HG03175 (cell line): ENCODE results near the gene TCF15.
A peak's percentile ranks its signal among the peaks of the same experiment; 100 is the strongest.

ENCODE experiments used
- ATAC-seq: cut with Tn5 transposase; IDR thresholded peaks from one replicate; pipeline ENCODE4 v1.9.1; 2021; ENCODE audit warnings: mild to moderate bottlenecking, moderate library complexity; ENCODE audit not compliant: unreplicated experiment

TCF15 gene

GRCh38 chr20:610130-611046 is at the start of gene TCF15:
TSS of gene TCF15 (minus strand) at chr20:610309. CDS start at chr20:610237, 72 bp downstream.
- no peak for ATAC-seq

- no peak for ATAC-seq
Observed at GRCh38 chr20:658731-659291, 48.7 kb upstream of the TCF15 start.

DNA sequence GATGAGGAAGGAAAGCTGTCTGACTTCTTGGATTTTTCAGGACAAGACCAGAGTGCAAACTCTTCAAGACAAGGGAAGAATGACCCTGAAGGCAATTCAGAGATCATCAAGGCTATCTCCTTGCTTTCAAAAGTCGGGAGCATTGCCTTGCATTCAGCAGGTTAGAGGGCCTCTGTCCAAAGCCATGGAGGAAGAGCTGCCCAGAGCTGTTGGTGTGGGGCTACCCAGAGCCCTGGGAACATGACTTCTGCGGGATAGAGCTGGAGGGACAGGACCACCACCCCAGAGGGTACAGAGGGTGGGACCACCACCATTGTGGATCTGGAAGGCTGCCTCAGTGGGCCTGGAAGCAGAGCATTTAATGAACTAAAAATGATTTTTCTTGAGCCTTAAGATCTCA is 48.1 kb upstream of the TCF15 start:
- ATAC-seq = no peak

GRCh38 chr20:655726-656624 is 45.9 kb upstream of the TCF15 start:
- ATAC-seq = no peak

GRCh38 chr20:654417-654750 is 44.3 kb upstream of the TCF15 start:
- no peak for ATAC-seq

DNA sequence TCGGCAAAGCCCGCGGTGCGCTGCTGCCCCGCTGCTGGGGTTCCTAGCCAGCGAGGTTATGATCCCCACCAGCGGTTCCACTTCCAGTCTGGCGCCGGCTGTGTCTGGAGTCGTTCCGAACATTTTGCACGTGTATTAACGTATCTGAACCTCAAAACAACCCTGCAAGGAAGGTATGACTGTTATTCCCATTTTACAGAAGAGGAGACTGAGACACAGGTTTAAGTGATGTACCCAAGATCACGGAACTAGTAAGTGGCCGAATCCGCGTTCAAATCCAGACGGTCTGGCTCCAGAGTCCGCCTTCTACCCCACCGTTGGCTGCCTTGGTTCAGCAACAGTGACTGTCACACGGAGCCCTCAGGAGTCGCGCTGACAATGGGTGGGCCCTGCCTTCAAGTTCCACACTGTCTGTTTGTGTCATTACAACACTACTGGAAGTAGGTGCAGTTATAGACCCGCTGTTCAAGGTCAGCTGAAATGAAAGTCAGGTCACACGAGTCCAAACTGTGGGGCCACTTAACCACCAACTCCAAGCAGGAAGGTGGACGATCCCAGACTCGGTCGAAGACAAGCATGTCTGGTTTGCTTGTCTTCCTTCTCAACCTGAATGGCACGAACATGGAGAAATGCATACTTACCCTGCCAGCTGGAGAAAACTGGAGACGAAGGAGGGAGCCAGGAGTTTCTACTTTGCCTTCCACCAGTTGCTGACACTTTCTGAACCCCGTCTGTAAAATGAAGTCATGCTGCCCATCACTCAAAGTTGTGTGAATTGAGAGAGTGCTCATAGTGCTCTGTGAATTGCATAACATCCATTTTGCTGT is 43.7 kb upstream of the TCF15 start:
- ATAC-seq = no peak

DNA sequence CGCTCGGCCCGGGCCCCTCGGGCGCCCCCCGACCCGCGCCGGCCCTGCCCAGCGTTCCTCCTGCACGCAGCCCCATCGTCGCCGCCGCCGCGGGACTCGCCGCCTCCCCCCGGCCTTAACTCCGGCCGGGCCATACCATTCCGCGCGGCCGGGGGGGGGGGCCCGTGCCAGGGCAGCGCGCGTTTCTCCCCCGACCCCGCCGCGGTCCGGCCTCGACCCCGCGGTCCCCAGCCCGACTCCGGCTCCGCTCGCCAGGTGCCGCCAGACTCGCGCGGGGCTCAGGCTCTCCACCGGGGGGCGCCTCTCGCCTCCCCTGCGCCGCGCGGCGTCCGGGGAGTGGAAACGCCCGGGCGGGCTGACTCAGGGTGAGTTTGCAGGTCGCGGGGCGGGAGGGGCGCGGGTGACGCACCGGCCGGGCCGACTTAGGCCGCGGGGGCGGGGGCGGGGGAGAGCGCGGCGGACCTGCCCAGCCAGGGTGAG is 43.0 kb upstream of the TCF15 start, which contains the start of gene SRXN1:
Gene SRXN1, minus strand, starts transcription at position 91 of the 480 bp plus-strand sequence. Its CDS starts 15 bp downstream, at position 76.
- peak; percentile 85 for ATAC-seq

DNA sequence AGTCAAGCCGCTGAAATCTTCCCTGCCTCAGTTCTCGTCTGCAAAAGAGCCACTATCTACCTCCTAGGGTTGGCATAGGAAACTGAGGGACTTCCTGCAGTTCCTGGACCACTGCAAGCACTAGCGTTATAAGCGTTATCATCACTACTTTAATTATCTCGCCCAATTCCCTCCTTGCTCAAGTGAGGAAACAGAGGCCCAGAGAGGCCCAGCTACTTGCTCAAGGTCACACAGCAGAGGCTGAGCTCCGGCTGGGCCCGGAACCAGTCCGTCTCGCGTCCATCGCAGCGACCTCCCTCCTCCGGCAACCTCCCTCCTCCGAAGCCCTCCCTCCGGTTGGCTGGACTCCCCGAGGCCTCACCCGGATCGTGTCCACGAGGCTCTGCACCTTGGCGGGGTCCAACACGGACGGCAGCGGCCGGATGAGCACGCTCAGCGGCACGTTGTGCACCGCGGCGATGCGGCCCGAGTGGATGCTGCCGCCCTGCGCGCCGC is 42.6 kb upstream of the TCF15 start:
- no peak for ATAC-seq

GRCh38 chr20:651713-652614 is 41.9 kb upstream of the TCF15 start:
- ATAC-seq = no peak

DNA sequence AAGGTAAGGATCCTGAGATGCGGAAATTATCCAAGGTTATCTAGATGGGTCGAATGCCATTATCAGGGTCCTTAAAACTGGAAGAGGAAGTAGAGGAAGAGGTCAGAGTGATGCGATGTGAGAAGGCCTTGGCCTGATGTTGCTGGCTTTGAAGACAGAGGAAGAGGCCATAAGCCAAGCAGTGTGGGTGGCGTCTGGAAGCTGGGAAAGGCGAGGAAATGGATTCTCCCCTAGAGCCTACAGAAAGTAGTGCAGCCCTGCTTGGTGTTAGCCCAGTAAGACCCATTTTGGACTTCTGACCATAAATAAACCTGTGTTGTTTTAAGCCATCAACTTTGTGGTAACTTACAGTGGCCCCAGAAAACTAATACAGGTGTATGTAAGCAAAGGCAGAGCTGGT is 40.8 kb upstream of the TCF15 start:
- no peak for ATAC-seq

DNA sequence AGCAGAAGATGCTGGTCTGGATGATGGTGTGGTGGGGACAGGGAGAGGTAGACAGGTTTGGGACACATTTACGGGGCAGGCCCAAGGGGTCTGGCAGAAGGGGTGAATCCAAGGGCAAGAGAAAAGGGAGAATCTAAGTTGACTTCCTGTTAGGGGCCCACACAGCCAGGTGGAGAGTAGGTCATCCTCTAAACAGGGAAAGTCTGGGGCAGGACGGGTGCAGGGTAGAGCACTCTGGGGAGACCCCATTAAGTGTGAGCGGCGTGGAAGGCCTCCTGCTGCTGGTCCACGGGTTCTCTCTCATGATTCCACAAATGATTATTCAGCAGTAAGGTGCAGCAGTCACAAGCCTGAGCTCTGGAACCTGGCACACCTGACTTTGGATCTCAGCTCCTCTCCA is 40.2 kb upstream of the TCF15 start:
- ATAC-seq = no peak

GRCh38 chr20:647479-648019 is 37.4 kb upstream of the TCF15 start:
- ATAC-seq = no peak

GRCh38 chr20:646868-647233 is 36.7 kb upstream of the TCF15 start:
- no peak for ATAC-seq

- ATAC-seq = no peak
Observed at GRCh38 chr20:646107-646867, 36.2 kb upstream of the TCF15 start.

GRCh38 chr20:645318-646106 is 35.4 kb upstream of the TCF15 start:
- peak; percentile 78 for ATAC-seq

DNA sequence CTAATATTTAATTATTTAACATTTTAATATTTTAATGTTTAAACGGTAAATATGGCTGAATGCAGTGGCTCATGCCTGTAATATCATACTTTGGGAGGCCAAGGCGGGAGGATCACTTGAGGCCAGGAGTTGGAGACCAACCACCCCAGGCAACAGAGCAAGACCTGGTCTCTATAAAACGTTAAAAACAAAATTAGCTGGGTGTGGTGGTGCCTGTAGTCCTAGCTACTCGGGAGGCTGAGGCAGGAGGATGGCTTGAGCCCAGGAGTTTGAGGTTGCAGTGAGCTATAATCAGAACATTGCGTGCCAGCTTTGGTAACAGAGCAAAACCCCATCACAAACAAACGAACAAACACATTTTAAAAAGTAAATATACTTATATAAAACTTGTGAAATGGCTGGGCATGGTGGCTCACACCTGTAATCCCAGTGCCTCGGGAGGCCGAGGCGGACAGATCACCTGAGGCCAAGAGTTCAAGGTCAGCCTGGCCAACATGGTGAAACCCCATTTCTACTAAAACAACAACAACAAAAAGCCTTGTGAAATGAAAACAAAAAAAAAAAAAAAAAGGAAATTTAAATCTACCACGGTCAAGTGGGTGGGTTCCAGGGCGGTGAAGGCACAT is 34.7 kb upstream of the TCF15 start:
- ATAC-seq = no peak
